ENCODE data around the gene ARHGAP26. TPM values are rescaled to one million over a fixed set of nuclear protein-coding genes. Genes with fewer than 3 reads are reported as not detected.
"Not testable (repeated sequence)": the region's sequence is repeated elsewhere in the genome, so short reads cannot be mapped to it uniquely, and the experiment has no call there.

ARHGAP26 gene
- total RNA-seq, 6 experiments from 2014 or later = 6.7 to 14.5 (median 8.3) TPM

GRCh38 chr5:143084407-143084806 lies 314.2 kb downstream of the ARHGAP26 start:
- DNase-seq (no peak), ATAC-seq (no peak)
- H3K27me3 ChIP-seq = no peaks in the 10 kb centered on the region
- H3K9me3 ChIP-seq = no peaks in the 10 kb centered on the region
- 100% methylated on average over 4 of the region's 9 CpGs for WGBS (ENCODE audit: insufficient coverage, low coverage, low lambda C conversion rate, missing lambda C conversion rate)
- H3K36me3 ChIP-seq = no peaks in the 10 kb centered on the region
- TF ChIP-seq CTCF (IDR thresholded peaks at IDR 0.05) (no peak), POLR2A (IDR thresholded peaks at IDR 0.05) (no peak)
- H3K27ac ChIP-seq = no peak overlapping the region
- no peak overlapping the region for H3K4me3 ChIP-seq
- intact Hi-C loops (cut with DNase I) = no loop called here
- H3K4me1 ChIP-seq = no peaks in the 10 kb centered on the region

GRCh38 chr5:143085319-143085917 lies 315.2 kb downstream of the ARHGAP26 start:
- ATAC-seq = no peak
- 68% methylated on average over 5 of the region's 6 CpGs for WGBS (ENCODE audit: insufficient coverage, low coverage, low lambda C conversion rate, missing lambda C conversion rate)
- H3K4me3 ChIP-seq = no peak overlapping the region
- H3K4me1 ChIP-seq = no peaks in the 10 kb centered on the region
- H3K27ac ChIP-seq = no peak overlapping the region
- no peak for TF ChIP-seq POLR2A (IDR thresholded peaks at IDR 0.05)
- no peak for TF ChIP-seq CTCF (IDR thresholded peaks at IDR 0.05)
- intact Hi-C loops (cut with DNase I) = no loop called here
- H3K36me3 ChIP-seq = no peaks in the 10 kb centered on the region
- H3K9me3 ChIP-seq = no peaks in the 10 kb centered on the region
- H3K27me3 ChIP-seq = no peaks in the 10 kb centered on the region
- no peak for DNase-seq

GRCh38 chr5:143086546-143086907 lies 316.4 kb downstream of the ARHGAP26 start:
- 92% methylated on average over 1 of the region's 1 CpG for WGBS (ENCODE audit: insufficient coverage, low coverage, low lambda C conversion rate, missing lambda C conversion rate)
- TF ChIP-seq CTCF (IDR thresholded peaks at IDR 0.05) = no peak
- TF ChIP-seq POLR2A (IDR thresholded peaks at IDR 0.05) = no peak
- no peaks in the 10 kb centered on the region for H3K36me3 ChIP-seq
- H3K4me3 ChIP-seq = no peak overlapping the region
- no peaks in the 10 kb centered on the region for H3K4me1 ChIP-seq
- ATAC-seq (no peak), DNase-seq (no peak)
- H3K27me3 ChIP-seq = no peaks in the 10 kb centered on the region
- intact Hi-C loops (cut with DNase I) = no loop called here
- H3K27ac ChIP-seq = no peak overlapping the region
- H3K9me3 ChIP-seq = no peaks in the 10 kb centered on the region

DNA sequence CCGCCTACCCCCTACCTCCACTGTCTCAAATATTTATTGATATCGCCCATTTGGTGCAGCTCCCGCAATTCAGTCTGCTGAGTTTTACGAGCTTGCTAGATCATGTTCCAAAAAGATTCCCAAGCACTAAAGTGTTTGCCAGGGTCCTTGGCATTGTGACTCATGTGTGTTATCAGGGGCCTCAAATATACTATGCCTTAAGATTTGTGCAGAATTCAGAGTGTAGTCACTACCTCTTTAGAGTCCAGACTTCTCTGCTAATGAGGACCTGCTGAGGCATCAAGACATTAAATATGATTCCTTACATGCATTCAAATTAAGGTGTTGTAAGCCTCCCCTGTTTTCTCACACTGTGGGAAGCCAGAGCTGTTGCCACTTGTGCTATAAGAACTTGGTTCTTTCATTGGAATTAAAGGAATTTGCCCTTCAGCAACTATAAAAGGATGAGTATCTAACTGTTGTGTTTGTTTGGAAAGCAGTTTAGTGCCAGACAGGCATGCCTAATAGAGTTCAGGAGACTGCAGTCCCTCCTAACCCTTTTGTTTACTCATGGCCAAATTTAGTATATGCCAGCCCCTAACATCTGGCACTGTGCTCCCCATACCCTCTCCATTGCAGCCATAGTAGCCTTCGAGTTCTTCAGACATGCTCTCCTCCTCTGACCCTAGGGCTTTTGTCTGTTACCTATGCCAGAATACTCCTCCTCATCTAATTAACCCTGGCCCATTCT lies 316.9 kb downstream of the ARHGAP26 start:
- ATAC-seq = no peak
- DNase-seq = no peak
- H3K9me3 ChIP-seq = no peaks in the 10 kb centered on the region
- intact Hi-C loops (cut with DNase I) = no loop called here
- TF ChIP-seq CTCF (IDR thresholded peaks at IDR 0.05) (no peak), POLR2A (IDR thresholded peaks at IDR 0.05) (no peak)
- 100% methylated on average over 4 of the region's 5 CpGs for WGBS (ENCODE audit: insufficient coverage, low coverage, low lambda C conversion rate, missing lambda C conversion rate)
- H3K36me3 ChIP-seq = no peaks in the 10 kb centered on the region
- H3K4me3 ChIP-seq = no peak overlapping the region
- H3K27ac ChIP-seq = no peak overlapping the region
- no peaks in the 10 kb centered on the region for H3K4me1 ChIP-seq
- H3K27me3 ChIP-seq = no peaks in the 10 kb centered on the region

GRCh38 chr5:143088702-143089101 lies 318.5 kb downstream of the ARHGAP26 start:
- H3K36me3 ChIP-seq; H3K4me3 ChIP-seq; H3K27me3 ChIP-seq; H3K4me1 ChIP-seq; H3K9me3 ChIP-seq; intact Hi-C loops (cut with DNase I); ATAC-seq; DNase-seq; H3K27ac ChIP-seq: not testable (repeated sequence)
- 94% methylated on average over 11 of the region's 11 CpGs for WGBS (ENCODE audit: insufficient coverage, low coverage, low lambda C conversion rate, missing lambda C conversion rate)

DNA sequence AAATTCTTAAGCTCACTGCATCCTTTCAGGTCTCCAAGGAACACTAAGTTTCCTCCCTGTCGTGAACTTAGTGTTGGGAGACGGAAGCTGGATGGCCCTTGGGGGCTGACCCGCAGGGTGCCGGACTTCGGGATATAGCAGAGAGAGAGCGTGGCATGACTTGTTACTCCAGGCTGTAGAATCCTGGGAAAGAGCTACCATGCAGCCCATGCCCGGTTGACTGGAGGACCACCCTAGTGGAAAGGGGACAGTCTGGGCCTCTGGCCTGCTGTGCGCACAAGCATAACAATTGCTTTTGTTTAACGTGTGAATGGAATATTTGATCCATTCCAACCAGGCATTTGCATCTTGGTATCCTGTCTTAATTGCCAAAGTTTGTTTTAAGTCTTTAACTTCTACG lies 319.9 kb downstream of the ARHGAP26 start:
- H3K9me3 ChIP-seq; H3K27me3 ChIP-seq; intact Hi-C loops (cut with DNase I); H3K36me3 ChIP-seq; H3K4me3 ChIP-seq; H3K4me1 ChIP-seq; DNase-seq; ATAC-seq; H3K27ac ChIP-seq: not testable (repeated sequence)
- 94% methylated on average over 8 of the region's 10 CpGs for WGBS (ENCODE audit: insufficient coverage, low coverage, low lambda C conversion rate, missing lambda C conversion rate)

- H3K9me3 ChIP-seq; H3K36me3 ChIP-seq; ATAC-seq; DNase-seq; H3K4me3 ChIP-seq; intact Hi-C loops (cut with DNase I); H3K27me3 ChIP-seq; H3K4me1 ChIP-seq; H3K27ac ChIP-seq: not testable (repeated sequence)
- 89% methylated on average over 8 of the region's 8 CpGs for WGBS (ENCODE audit: insufficient coverage, low coverage, low lambda C conversion rate, missing lambda C conversion rate)
Observed at GRCh38 chr5:143092711-143093451, 322.7 kb downstream of the ARHGAP26 start.
